Measurements from ENCODE around the gene TECPR1. TPM values are rescaled to one million over a fixed set of nuclear protein-coding genes. Genes with fewer than 3 reads are reported as not detected.

The TECPR1 gene
- total RNA-seq, 1 experiment from 2014 or later: 12.9 TPM

GRCh38 chr7:98217623-98218582 lies 34.1 kb downstream of the TECPR1 start:
- H3K4me1 Mint-ChIP-seq (ENCODE audit: low read depth, unreplicated experiment): peaks cover 8% of the 10 kb centered on the region
- H3K27ac Mint-ChIP-seq (ENCODE audit: unreplicated experiment): no peak overlapping the region
- TF ChIP-seq, protein P1, sequence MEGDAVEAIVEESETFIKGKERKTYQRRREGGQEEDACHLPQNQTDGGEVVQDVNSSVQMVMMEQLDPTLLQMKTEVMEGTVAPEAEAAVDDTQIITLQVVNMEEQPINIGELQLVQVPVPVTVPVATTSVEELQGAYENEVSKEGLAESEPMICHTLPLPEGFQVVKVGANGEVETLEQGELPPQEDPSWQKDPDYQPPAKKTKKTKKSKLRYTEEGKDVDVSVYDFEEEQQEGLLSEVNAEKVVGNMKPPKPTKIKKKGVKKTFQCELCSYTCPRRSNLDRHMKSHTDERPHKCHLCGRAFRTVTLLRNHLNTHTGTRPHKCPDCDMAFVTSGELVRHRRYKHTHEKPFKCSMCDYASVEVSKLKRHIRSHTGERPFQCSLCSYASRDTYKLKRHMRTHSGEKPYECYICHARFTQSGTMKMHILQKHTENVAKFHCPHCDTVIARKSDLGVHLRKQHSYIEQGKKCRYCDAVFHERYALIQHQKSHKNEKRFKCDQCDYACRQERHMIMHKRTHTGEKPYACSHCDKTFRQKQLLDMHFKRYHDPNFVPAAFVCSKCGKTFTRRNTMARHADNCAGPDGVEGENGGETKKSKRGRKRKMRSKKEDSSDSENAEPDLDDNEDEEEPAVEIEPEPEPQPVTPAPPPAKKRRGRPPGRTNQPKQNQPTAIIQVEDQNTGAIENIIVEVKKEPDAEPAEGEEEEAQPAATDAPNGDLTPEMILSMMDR (IDR thresholded peaks at IDR 0.05; ENCODE audit: unreplicated experiment): no peak
- CTCF ChIA-PET: no interaction called here
- no peaks in the 10 kb centered on the region for H3K27me3 Mint-ChIP-seq (ENCODE audit: unreplicated experiment)
- intact Hi-C loops (cut with micrococcal nuclease; ENCODE audit: unreplicated experiment): no loop called here
- H3K4me3 Mint-ChIP-seq (ENCODE audit: low read depth, unreplicated experiment): peak overlapping the region; percentile 56
- BruUV-seq (replicated peaks): no TSS peak
- no peaks in the 10 kb centered on the region for H3K9me3 Mint-ChIP-seq (ENCODE audit: low read depth, unreplicated experiment)
- H3K36me3 Mint-ChIP-seq (ENCODE audit: insufficient read depth, unreplicated experiment): peaks cover 4% of the 10 kb centered on the region
- peak; percentile 53 for DNase-seq

DNA sequence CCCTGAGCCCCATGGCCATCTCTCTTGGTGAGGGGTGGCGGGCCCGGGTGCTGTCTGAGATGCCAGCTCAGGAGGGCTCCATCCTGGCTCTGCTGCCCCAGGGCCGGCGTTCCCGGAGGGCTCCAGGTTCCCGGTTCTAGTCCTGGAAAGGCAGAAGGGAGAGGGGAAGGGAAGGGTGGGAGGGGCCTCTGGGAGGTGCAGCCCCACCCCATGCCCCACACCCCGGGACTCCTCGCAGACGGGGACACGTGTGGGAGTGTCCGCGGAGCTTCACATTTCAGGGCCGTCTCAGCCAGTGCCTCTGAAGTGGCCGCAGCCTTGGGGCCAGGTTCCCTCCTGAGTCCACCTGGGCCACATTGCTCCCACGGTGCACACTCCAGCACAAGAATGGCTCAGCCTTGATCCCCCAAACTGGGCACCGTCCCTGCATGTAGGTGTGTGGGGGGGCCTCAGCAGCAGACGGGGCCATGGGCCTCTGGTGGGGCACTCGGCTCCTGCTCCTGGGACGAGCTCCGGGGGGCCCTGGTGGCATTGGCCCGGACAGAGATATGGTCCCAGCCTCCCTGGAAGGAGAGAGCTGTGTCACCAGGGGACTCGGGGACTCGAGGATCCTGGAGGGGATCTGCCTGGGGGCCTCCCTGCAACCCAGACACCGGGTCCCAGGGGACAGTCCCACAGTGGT lies 35.0 kb downstream of the TECPR1 start:
- Mint-ChIP-seq H3K27me3 (ENCODE audit: unreplicated experiment) (no peaks in the 10 kb centered on the region), H3K9me3 (ENCODE audit: low read depth, unreplicated experiment) (no peaks in the 10 kb centered on the region), H3K27ac (ENCODE audit: unreplicated experiment) (no peak overlapping the region), H3K36me3 (ENCODE audit: insufficient read depth, unreplicated experiment) (peaks cover 4% of the 10 kb centered on the region), H3K4me1 (ENCODE audit: low read depth, unreplicated experiment) (peaks cover 8% of the 10 kb centered on the region), H3K4me3 (ENCODE audit: low read depth, unreplicated experiment) (no peak overlapping the region)
- CTCF ChIA-PET: no interaction called here
- TF ChIP-seq, protein P1 (IDR thresholded peaks at IDR 0.05; ENCODE audit: unreplicated experiment): no peak
- no peak for DNase-seq
- BruUV-seq (replicated peaks): no TSS peak
- intact Hi-C loops (cut with micrococcal nuclease; ENCODE audit: unreplicated experiment): no loop called here

GRCh38 chr7:98215561-98216495 lies 36.2 kb downstream of the TECPR1 start:
- CTCF ChIA-PET: interaction anchor here (0.5 to 0.7 kb wide), 2 partner anchors 168 to 188 kb away, joined by 3 to 8 read pairs; no protein-coding TSS in a partner anchor
- peaks cover 12% of the 10 kb centered on the region for H3K36me3 Mint-ChIP-seq (ENCODE audit: insufficient read depth, unreplicated experiment)
- H3K27me3 Mint-ChIP-seq (ENCODE audit: unreplicated experiment): no peaks in the 10 kb centered on the region
- intact Hi-C loops (cut with micrococcal nuclease; ENCODE audit: unreplicated experiment): no loop called here
- BruUV-seq (replicated peaks): no TSS peak
- H3K27ac Mint-ChIP-seq (ENCODE audit: unreplicated experiment): no peak overlapping the region
- no peak overlapping the region for H3K4me3 Mint-ChIP-seq (ENCODE audit: low read depth, unreplicated experiment)
- H3K9me3 Mint-ChIP-seq (ENCODE audit: low read depth, unreplicated experiment): no peaks in the 10 kb centered on the region
- no peak for DNase-seq
- TF ChIP-seq, protein P1 (IDR thresholded peaks at IDR 0.05; ENCODE audit: unreplicated experiment): no peak
- peaks cover 8% of the 10 kb centered on the region for H3K4me1 Mint-ChIP-seq (ENCODE audit: low read depth, unreplicated experiment)

DNA sequence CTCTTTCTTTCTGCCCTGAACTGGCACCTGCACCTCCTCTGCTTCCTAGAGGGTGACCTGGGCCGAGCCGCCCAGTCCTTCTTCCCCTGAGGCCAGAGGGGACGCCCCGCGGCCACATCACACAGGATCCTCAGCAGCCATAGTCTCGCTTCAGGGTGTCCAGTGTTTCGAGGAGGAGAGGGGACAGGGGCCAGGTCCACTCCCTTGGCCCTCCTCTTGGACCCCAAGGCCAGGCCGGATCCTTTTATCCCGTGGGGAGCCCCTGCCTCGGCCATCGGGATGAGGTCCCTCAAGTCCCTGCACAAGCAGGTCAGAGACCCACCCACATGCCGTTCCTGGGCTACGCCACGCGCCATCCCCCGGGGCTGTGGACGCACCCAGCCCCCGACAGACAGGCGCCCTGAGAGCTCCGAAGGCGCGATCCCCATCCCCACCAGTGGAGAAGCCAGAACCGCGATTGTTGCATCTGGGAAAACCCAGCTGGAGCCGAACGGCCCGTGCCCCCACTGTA lies 37.2 kb downstream of the TECPR1 start:
- H3K4me1 Mint-ChIP-seq (ENCODE audit: low read depth, unreplicated experiment): peaks cover 8% of the 10 kb centered on the region
- no peaks in the 10 kb centered on the region for H3K9me3 Mint-ChIP-seq (ENCODE audit: low read depth, unreplicated experiment)
- H3K27me3 Mint-ChIP-seq (ENCODE audit: unreplicated experiment): no peaks in the 10 kb centered on the region
- no peak overlapping the region for H3K27ac Mint-ChIP-seq (ENCODE audit: unreplicated experiment)
- H3K4me3 Mint-ChIP-seq (ENCODE audit: low read depth, unreplicated experiment): no peak overlapping the region
- H3K36me3 Mint-ChIP-seq (ENCODE audit: insufficient read depth, unreplicated experiment): peaks cover 12% of the 10 kb centered on the region
- intact Hi-C loops (cut with micrococcal nuclease; ENCODE audit: unreplicated experiment): no loop called here
- no peak for DNase-seq
- CTCF ChIA-PET: interaction anchor here (0.5 kb wide), 1 partner anchor 187 kb away, joined by 8 read pairs; no protein-coding TSS in a partner anchor
- TF ChIP-seq, protein P1 (IDR thresholded peaks at IDR 0.05; ENCODE audit: unreplicated experiment): no peak
- BruUV-seq (replicated peaks): no TSS peak

Data from Calu3 (cell line).